ENCODE data around the gene MDK.

MDK gene

GRCh38 chr11:46382646-46383403 is 1.4 kb downstream of the MDK start:
- no peak for DNase-seq (ENCODE audit: low read depth, low spot score)

- no peak for DNase-seq (ENCODE audit: low read depth, low spot score)
Observed at GRCh38 chr11:46383404-46383758, 1.9 kb downstream of the MDK start.

- no peak for DNase-seq (ENCODE audit: low read depth, low spot score)
Observed at GRCh38 chr11:46383974-46384701, 2.7 kb downstream of the MDK start.

GRCh38 chr11:46385169-46386004 is 3.9 kb downstream of the MDK start:
- no peak for DNase-seq (ENCODE audit: low read depth, low spot score)

- no peak for DNase-seq (ENCODE audit: low read depth, low spot score)
Observed at GRCh38 chr11:46386005-46386578, 4.6 kb downstream of the MDK start.

- DNase-seq (ENCODE audit: low read depth, low spot score) = no peak
Observed at GRCh38 chr11:46386674-46387073, 5.2 kb downstream of the MDK start.

- no peak for DNase-seq (ENCODE audit: low read depth, low spot score)
Observed at GRCh38 chr11:46387456-46387855, 6.0 kb downstream of the MDK start.

- DNase-seq (ENCODE audit: low read depth, low spot score) = no peak
Observed at GRCh38 chr11:46387919-46388618, 6.6 kb downstream of the MDK start.

- DNase-seq (ENCODE audit: low read depth, low spot score) = no peak
Observed at GRCh38 chr11:46388619-46389449, 7.4 kb downstream of the MDK start.

- DNase-seq (ENCODE audit: low read depth, low spot score) = no peak
Observed at GRCh38 chr11:46389450-46390330, 8.2 kb downstream of the MDK start.

- DNase-seq (ENCODE audit: low read depth, low spot score) = no peak
Observed at GRCh38 chr11:46390331-46391171, 9.1 kb downstream of the MDK start.

- DNase-seq (ENCODE audit: low read depth, low spot score) = no peak
Observed at GRCh38 chr11:46391186-46391577, 9.7 kb downstream of the MDK start.

GRCh38 chr11:46391578-46392420 is 10.3 kb downstream of the MDK start, which contains the start of gene CHRM4:
CHRM4 (minus strand) TSS chr11:46391776; CDS start chr11:46386557, 5,219 bp downstream.
- no peak for DNase-seq (ENCODE audit: low read depth, low spot score)

- DNase-seq (ENCODE audit: low read depth, low spot score) = no peak
Observed at GRCh38 chr11:46392421-46393230, 11.2 kb downstream of the MDK start.

- DNase-seq (ENCODE audit: low read depth, low spot score) = no peak
Observed at GRCh38 chr11:46393231-46393616, 11.8 kb downstream of the MDK start.

- no peak for DNase-seq (ENCODE audit: low read depth, low spot score)
Observed at GRCh38 chr11:46393759-46394158, 12.3 kb downstream of the MDK start.

- DNase-seq (ENCODE audit: low read depth, low spot score) = no peak
Observed at GRCh38 chr11:46397526-46397925, 16.1 kb downstream of the MDK start.
